Activated T-cell treated with anti-CD3 and anti-CD28 coated beads for 48 hours (primary cell): ENCODE data around the gene CREBRF.
"Not testable (repeated sequence)": the region's sequence is repeated elsewhere in the genome, so short reads cannot be mapped to it uniquely, and the experiment has no call there.

Experiments used
- DNase-seq: peaks from one replicate; pipeline ENCODE4 v3.0.0-alpha.2; 2020; ENCODE audit warnings: low read depth

CREBRF gene

GRCh38 chr5:173035904-173036707, 20.0 kb upstream of the CREBRF start:
- DNase-seq, result peak; percentile 49

DNA sequence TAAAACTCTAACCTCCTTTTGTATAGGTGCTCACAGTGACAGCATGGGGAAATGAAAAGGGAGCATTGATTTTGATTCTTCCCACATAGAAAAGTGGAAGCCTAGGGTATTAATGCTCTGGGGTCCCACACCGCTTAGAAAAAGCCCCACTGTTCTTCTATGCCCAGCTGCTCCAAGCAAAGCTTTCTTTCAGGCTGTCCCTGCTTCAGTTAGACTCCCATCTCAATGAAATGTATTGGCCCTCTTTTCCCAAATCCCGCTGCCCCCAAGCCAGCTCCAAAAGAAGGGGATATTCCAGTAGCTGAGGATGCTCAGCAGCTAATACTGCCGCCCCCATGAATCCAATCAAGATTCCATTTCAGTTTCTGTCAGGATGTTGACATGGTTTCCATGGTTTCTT, 17.0 kb upstream of the CREBRF start:
- DNase-seq, result no peak

- DNase-seq, result no peak
These were observed 16.2 kb upstream of the CREBRF start for GRCh38 chr5:173039964-173040363.

GRCh38 chr5:173041881-173042762, 14.0 kb upstream of the CREBRF start:
- no peak for DNase-seq

GRCh38 chr5:173042763-173043107, 13.4 kb upstream of the CREBRF start:
- DNase-seq, result no peak

- DNase-seq, result no peak
These were observed 10.7 kb upstream of the CREBRF start for GRCh38 chr5:173045474-173045873.

DNA sequence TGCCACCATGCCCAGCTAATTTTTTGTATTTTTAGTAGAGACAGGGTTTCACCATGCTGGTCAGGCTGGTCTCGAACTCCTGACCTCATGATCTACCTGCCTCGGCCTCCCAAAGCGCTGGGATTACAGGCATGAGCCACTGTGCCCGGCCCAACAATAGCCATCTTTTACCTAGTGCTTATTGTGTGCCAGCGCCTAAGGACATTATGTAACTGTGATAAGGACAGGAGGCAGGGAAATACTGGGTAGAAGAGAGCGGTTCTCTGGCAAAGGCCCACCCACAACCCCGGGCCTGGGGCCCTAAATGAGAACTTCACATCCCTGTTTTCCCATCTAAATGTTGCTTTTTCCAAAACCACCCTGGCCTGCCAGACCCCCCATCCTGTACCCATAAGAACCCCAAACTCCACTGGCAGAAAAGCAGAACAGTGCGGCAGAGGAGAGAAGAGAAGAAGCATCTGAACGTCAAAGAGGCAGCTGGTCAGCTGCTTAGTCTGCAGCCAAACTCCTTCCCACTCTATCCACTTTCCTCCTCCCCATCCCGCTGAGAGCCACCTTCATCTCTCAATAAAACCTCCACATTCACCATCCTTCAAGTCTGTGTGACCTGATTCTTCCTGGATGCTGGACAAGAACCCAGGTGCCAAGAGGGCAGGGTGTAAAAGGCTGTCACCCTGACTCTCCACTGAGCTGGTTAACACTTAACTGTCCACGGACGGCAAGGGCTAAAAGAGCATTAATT, 8.9 kb upstream of the CREBRF start:
- not testable (repeated sequence) for DNase-seq

- no peak for DNase-seq
These were observed 8.4 kb upstream of the CREBRF start for GRCh38 chr5:173047838-173048105.

GRCh38 chr5:173050791-173051190, 5.4 kb upstream of the CREBRF start:
- DNase-seq, result no peak

DNA sequence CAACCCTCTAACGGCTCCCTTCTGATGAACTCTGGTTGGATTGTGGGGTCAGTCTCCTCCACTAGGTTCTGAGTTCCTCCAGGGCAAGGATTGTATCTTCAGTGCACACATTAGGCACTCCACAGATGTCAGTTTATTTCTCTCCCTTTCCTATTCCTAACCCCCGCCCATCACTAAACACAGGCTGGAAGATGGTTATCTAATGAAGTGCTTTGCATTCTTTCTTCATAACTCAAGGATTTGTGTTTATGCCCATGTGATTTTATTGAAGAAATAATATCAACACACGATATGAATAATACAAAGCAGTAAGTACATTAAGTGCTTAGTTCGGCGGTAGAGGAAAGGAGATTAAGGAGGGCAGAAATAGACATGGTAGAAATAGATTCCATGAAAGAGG, 4.4 kb upstream of the CREBRF start:
- no peak for DNase-seq

DNA sequence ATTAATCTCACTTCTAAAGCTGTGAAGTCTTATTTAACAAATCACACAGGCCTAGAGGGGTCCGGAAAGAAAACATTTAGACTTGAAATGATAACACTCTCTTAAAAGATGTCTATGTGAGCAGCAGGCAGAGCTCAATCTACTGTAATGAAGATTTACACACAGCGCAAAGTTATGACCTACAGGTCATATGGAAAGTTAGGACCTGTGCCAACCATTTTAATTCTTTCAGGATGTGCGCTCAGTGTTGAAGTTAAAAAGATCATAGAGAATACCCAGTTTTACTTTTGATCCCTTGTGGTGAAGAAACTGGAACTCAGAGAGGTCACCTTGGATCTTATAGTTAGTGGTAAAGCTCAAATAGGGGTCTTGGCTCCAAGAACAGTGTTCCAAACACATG, 3.1 kb upstream of the CREBRF start:
- DNase-seq, result no peak

DNA sequence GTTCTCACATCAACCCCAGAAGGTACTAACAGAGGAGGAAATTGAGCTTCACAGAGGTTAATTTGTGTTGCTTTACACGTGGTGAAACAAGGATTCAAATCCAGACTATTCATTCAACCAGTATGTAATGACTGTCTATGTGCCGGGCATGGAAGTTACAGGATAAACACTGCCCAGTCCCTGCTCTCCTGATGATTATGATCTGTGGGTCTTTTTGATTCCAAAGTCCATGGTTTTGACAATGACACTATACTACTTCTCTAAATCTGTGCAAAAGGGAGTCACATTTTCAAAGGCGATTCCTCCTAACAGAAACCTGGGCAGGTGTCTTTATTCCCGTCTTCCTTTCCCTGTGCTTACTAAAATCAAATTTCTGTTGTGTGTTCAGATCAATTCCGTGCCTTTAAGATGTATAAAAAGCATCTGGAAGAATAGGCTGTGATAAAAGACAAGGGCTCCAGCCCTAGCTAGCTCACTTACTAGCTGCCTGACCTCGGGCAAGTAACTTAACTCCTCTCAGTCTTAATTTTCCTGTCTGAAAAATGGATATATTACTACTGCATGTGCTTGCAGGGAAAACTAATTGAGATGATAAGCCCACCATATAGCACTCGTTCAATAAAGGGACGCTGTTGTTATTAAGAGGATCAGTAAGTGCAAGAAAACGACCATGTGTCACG, 970 bp upstream of the CREBRF start:
- no peak for DNase-seq

- no peak for DNase-seq
These were observed 500 bp upstream of the CREBRF start for GRCh38 chr5:173055722-173055982.

DNA sequence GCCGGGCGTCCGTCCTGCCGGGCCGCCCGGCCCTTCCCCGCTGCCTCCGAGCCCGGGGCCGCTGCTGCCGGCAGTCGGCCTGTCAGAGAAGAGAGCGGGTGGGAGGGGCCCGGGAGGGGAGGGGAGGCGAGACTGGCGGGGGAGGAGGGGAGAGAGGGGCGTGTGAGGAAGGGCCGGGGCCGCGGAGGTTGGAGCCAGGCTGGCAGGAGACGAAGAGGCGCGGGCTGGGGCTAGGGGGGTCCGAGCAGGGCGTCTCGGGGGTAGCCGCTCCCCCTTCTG, 570 bp downstream of the CREBRF start:
- no peak for DNase-seq

GRCh38 chr5:173057062-173057924, 1.1 kb downstream of the CREBRF start:
- peak; percentile 99 for DNase-seq

- DNase-seq, result no peak
These were observed 6.0 kb downstream of the CREBRF start for GRCh38 chr5:173062141-173062540.

- no peak for DNase-seq
These were observed 9.0 kb downstream of the CREBRF start for GRCh38 chr5:173065155-173065554.

GRCh38 chr5:173069671-173070070, 13.5 kb downstream of the CREBRF start:
- no peak for DNase-seq

GRCh38 chr5:173075137-173075843, 19.1 kb downstream of the CREBRF start:
- no peak for DNase-seq

GRCh38 chr5:173075970-173076369, 19.8 kb downstream of the CREBRF start:
- DNase-seq, result no peak

DNA sequence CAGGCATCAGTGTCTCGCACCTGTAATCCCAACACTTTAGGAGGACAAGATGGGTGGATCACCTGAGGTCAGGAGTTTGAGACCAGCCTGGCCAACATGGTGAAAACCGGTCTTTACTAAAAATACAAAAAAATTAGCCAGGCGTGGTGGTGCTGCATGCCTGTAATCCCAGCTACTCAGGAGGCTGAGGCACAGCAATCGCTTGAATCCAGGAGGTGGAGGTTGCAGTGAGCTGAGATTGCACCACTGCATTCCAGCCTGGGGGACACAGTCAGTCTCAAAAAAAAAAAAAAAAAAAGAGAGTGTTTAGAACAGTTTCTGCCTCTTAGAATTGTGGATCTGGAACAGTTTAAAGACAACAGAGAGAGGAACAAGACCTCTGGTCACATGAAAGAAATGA, 20.3 kb downstream of the CREBRF start:
- not testable (repeated sequence) for DNase-seq
